ENCODE results near the gene TOR2A.
"Not testable (repeated sequence)": the region's sequence is repeated elsewhere in the genome, so short reads cannot be mapped to it uniquely, and the experiment has no call there.

Gene TOR2A

DNA sequence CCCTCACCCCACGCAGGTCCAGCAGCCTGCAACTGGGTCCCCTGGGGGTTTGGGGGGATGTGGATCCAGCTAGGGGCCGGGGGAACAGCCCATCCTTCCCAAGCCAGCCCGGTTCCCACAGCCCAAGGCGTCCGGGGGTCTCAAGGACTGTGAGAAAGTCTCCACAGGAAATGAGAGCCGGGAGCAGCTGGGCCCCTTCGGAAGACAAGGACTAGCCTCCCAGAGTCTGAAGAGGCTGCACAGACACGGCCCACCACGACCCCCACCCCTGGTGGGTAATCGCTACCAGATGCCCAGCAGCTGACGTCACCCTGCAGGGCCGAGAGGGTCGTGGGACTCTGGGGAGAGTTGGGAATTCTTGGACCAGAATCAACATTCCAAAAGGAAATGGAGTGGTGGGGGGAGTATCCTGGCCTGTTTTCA lies 32.8 kb upstream of the TOR2A start:
- H3K36me3 ChIP-seq (ENCODE audit: control insufficient read depth, insufficient read depth, low read length), result peaks cover 10% of the 10 kb centered on the region
- H3K4me3 ChIP-seq (ENCODE audit: extremely low read depth, insufficient read depth, low read length, poor library complexity, severe bottlenecking), result no peak overlapping the region
- WGBS, 2 experiments (ENCODE audit: insufficient coverage in 2 of 2), result 31 to 48% methylated on average over 6 to 8 of the region's 13 CpGs
- H3K9me3 ChIP-seq (ENCODE audit: control insufficient read depth, low read length), result no peaks in the 10 kb centered on the region
- peaks cover 44% of the 10 kb centered on the region for H3K4me1 ChIP-seq (ENCODE audit: control insufficient read depth, insufficient read depth, low read length, poor library complexity, severe bottlenecking)
- H3K27ac ChIP-seq (ENCODE audit: low read depth, low read length, severe bottlenecking), result peak overlapping the region; percentile 95

DNA sequence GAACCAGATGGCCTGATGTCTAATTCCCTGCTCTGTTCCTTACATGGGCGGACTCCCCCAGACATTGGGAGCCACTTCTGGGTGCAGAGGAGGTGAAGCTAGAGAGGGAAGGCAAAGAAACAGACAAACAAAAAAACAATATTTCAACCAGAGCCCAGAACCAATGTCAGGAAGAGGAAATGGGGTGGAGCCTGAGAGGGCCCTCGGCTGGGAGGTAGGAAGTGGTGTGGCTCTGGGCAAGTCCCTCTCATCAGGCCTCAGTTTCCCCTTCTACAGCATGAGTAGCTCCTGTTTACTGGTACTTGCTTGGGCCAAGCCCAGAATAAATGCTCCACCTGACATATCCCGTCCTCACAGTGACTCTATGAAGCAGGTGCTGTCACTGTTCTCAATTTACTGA lies 32.3 kb upstream of the TOR2A start:
- WGBS, 2 experiments (ENCODE audit: insufficient coverage in 2 of 2), result 100% methylated on average over 1 of the region's 3 CpGs
- Histone ChIP-seq H3K36me3 (ENCODE audit: control insufficient read depth, insufficient read depth, low read length) (peaks cover 10% of the 10 kb centered on the region), H3K4me3 (ENCODE audit: extremely low read depth, insufficient read depth, low read length, poor library complexity, severe bottlenecking) (no peak overlapping the region), H3K9me3 (ENCODE audit: control insufficient read depth, low read length) (no peaks in the 10 kb centered on the region), H3K4me1 (ENCODE audit: control insufficient read depth, insufficient read depth, low read length, poor library complexity, severe bottlenecking) (peaks cover 48% of the 10 kb centered on the region), H3K27ac (ENCODE audit: low read depth, low read length, severe bottlenecking) (peak overlapping the region; percentile 95)

DNA sequence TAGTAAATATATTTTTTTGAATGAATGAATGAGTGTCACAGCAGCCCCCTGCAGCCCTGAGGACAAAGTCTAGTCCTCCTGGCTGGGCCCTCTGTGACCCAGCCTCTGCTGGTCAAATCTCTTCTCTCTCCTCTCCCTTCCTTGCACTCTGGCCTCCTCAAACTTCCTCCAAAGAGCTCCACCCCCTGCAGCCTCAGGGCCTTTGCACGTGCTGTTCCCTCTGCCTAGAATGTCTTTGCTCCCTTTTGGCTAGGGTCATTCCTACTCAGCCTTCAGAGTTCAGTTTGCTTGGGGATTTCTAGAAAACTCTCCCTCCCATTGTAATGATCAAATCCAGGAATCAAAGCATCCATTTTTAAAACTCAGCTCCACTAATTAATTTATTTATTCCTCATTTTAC lies 30.3 kb upstream of the TOR2A start:
- Histone ChIP-seq H3K36me3 (ENCODE audit: control insufficient read depth, insufficient read depth, low read length) (peaks cover 10% of the 10 kb centered on the region), H3K27ac (ENCODE audit: low read depth, low read length, severe bottlenecking) (no peak overlapping the region), H3K4me1 (ENCODE audit: control insufficient read depth, insufficient read depth, low read length, poor library complexity, severe bottlenecking) (peaks cover 56% of the 10 kb centered on the region), H3K4me3 (ENCODE audit: extremely low read depth, insufficient read depth, low read length, poor library complexity, severe bottlenecking) (no peak overlapping the region), H3K9me3 (ENCODE audit: control insufficient read depth, low read length) (no peaks in the 10 kb centered on the region)
- WGBS, 2 experiments (ENCODE audit: insufficient coverage in 2 of 2), result 71 to 83% methylated on average over 1 of the region's 1 CpG

DNA sequence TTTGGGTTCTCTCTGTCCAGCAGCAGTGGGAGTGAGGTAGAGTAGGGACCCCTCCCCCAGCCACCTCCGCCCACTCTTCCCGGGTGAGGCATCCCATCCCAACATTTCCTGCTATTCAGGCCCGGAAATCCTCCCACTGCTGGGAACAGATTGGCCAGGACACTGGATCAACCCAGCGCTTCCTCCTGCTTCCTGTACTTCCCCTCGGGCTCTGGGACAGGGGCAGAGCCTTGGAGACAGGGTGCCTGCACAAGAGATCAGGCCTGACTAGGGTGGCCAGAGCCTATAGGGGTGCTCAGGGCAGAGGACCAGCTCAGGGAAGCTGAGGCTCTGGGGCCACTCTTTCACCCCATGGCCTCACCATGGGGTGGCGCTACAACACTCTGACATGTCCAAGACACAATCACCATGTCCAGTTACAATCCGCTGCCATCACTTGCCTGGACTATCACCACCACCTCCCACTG lies 28.9 kb upstream of the TOR2A start:
- Histone ChIP-seq H3K36me3 (ENCODE audit: control insufficient read depth, insufficient read depth, low read length) (peaks cover 10% of the 10 kb centered on the region), H3K4me3 (ENCODE audit: extremely low read depth, insufficient read depth, low read length, poor library complexity, severe bottlenecking) (no peak overlapping the region), H3K27ac (ENCODE audit: low read depth, low read length, severe bottlenecking) (no peak overlapping the region), H3K9me3 (ENCODE audit: control insufficient read depth, low read length) (no peaks in the 10 kb centered on the region), H3K4me1 (ENCODE audit: control insufficient read depth, insufficient read depth, low read length, poor library complexity, severe bottlenecking) (peaks cover 50% of the 10 kb centered on the region)
- WGBS, 2 experiments (ENCODE audit: insufficient coverage in 2 of 2), result 51 to 53% methylated on average over 6 to 7 of the region's 7 CpGs

DNA sequence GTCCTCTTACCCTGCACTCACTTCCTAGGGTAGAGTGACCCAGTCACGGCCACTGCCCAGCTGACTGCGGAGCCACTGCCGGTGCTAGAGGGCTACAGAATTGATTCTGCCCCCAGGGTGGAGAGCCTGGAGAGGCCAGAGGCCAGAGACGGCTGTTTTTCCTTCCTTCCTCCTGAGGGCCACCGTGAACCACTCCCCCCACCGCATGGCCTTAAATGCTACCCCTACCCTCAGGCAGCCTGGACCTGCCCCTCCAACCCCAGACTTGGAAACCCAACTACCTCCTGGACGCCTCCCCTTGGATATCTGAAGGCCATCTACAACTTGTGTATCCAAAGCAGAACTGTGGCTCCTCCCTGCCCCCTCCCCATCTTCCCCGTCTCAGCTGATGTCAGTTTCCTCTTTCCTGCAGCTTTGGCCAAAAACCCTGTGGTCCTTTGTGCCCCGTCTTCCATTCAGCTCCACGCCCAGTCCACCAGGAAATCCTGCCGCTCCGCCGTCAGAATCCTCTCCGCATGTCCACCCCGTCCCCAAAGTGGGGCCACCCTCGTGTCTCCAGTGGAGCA lies 27.1 kb upstream of the TOR2A start:
- peak overlapping the region; percentile 36 for H3K27ac ChIP-seq (ENCODE audit: low read depth, low read length, severe bottlenecking)
- no peak overlapping the region for H3K4me3 ChIP-seq (ENCODE audit: extremely low read depth, insufficient read depth, low read length, poor library complexity, severe bottlenecking)
- H3K36me3 ChIP-seq (ENCODE audit: control insufficient read depth, insufficient read depth, low read length), result peaks cover 10% of the 10 kb centered on the region
- 47 to 54% methylated on average over 15 to 16 of the region's 16 CpGs for WGBS, 2 experiments (ENCODE audit: insufficient coverage in 2 of 2)
- H3K4me1 ChIP-seq (ENCODE audit: control insufficient read depth, insufficient read depth, low read length, poor library complexity, severe bottlenecking), result peaks cover 40% of the 10 kb centered on the region
- no peaks in the 10 kb centered on the region for H3K9me3 ChIP-seq (ENCODE audit: control insufficient read depth, low read length)

DNA sequence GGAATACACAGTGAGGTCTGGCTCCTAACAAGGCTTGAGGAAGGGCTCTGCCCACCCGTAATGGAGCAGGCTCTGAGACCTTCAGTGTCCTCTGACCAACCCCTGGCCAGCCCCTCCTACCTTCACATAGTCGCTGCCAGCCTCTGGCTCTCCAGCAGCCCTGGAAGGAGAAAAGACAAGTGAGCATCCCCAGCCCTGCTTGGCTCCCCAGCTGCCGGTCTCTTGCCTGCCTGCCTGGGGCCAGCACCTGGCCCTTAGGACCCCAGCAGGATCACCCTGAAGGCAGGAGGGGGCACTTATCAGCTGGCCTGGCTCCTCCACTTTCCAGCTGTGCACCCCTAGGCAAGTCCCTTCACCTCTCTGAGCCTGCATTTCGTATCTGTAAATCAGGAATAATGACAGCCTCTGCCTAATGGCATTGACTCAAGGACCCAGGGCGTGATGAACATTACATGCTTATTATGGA lies 26.4 kb upstream of the TOR2A start:
- Histone ChIP-seq H3K4me3 (ENCODE audit: extremely low read depth, insufficient read depth, low read length, poor library complexity, severe bottlenecking) (no peak overlapping the region), H3K36me3 (ENCODE audit: control insufficient read depth, insufficient read depth, low read length) (peaks cover 6% of the 10 kb centered on the region), H3K4me1 (ENCODE audit: control insufficient read depth, insufficient read depth, low read length, poor library complexity, severe bottlenecking) (peaks cover 36% of the 10 kb centered on the region), H3K27ac (ENCODE audit: low read depth, low read length, severe bottlenecking) (peak overlapping the region; percentile 36), H3K9me3 (ENCODE audit: control insufficient read depth, low read length) (no peaks in the 10 kb centered on the region)
- whole genome bisulfite sequencing, 2 experiments (ENCODE audit: insufficient coverage in 2 of 2), result 68 to 72% methylated on average over 4 of the region's 5 CpGs

DNA sequence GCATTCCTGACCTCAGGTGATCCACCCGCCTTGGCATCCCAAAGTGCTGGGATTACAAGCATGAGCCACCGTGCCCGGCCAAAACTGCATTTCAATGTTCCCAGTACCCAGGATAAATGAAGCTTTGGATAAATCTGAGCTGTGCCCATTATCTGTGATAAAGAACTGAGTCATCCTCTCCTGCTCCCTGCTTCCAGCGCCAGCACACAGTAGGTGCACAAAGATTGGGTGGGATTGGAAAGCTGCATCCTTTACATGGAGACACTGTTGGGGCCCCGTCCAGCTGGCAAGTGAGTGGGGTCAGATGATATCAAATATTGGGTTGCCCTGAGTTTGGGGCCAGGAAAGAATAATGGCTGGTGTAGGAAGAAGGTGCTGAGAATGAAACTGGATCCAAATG lies 26.0 kb upstream of the TOR2A start:
- H3K9me3 ChIP-seq (ENCODE audit: control insufficient read depth, low read length), result no peaks in the 10 kb centered on the region
- H3K36me3 ChIP-seq (ENCODE audit: control insufficient read depth, insufficient read depth, low read length), result peaks cover 4% of the 10 kb centered on the region
- peaks cover 36% of the 10 kb centered on the region for H3K4me1 ChIP-seq (ENCODE audit: control insufficient read depth, insufficient read depth, low read length, poor library complexity, severe bottlenecking)
- H3K4me3 ChIP-seq (ENCODE audit: extremely low read depth, insufficient read depth, low read length, poor library complexity, severe bottlenecking), result no peak overlapping the region
- no peak overlapping the region for H3K27ac ChIP-seq (ENCODE audit: low read depth, low read length, severe bottlenecking)
- 90 to 92% methylated on average over 4 of the region's 5 CpGs for WGBS, 2 experiments (ENCODE audit: insufficient coverage in 2 of 2)

DNA sequence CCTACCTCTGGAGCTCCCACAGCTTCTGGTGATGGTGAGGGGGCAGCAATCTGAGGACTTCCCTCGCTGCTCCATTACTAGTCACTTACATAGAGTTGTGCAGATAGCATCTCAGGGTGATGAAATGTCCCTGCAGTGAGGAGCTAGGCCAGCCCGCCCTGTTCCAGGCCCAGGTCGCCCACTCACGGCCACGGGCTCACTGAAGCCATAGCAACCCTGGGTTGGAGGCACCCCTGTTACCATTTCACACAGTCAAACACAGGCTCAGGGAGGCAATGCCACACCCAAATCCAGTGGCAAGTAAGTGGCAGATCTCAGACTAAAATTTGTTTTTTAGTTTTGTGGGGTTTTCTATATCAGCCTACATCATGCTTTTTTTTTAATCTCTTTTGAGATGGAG lies 23.7 kb upstream of the TOR2A start:
- 76 to 83% methylated on average over 5 of the region's 5 CpGs for WGBS, 2 experiments (ENCODE audit: insufficient coverage in 2 of 2)
- peaks cover 32% of the 10 kb centered on the region for H3K4me1 ChIP-seq (ENCODE audit: control insufficient read depth, insufficient read depth, low read length, poor library complexity, severe bottlenecking)
- H3K36me3 ChIP-seq (ENCODE audit: control insufficient read depth, insufficient read depth, low read length), result no peaks in the 10 kb centered on the region
- no peak overlapping the region for H3K4me3 ChIP-seq (ENCODE audit: extremely low read depth, insufficient read depth, low read length, poor library complexity, severe bottlenecking)
- no peaks in the 10 kb centered on the region for H3K9me3 ChIP-seq (ENCODE audit: control insufficient read depth, low read length)
- H3K27ac ChIP-seq (ENCODE audit: low read depth, low read length, severe bottlenecking), result no peak overlapping the region

DNA sequence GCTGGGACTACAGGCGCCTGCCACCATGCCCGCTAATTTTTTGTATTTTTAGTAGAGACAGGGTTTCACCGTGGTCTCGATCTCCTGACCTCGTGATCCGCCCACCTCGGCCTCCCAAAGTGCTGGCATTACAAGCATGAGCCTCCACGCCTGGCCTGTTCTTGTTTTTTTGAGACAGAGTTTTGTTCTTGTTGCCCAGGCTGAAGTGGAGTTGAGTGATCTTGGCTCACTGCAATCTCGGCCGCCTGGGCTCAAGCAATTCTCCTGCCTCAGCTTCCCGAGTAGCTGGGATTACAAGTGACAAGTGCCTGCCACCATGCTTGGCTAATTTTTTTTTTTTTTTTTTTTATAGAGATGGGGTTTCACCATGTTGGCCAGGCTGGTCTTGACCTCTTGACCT lies 21.7 kb upstream of the TOR2A start:
- H3K4me1 ChIP-seq (ENCODE audit: control insufficient read depth, insufficient read depth, low read length, poor library complexity, severe bottlenecking), result peaks cover 12% of the 10 kb centered on the region

DNA sequence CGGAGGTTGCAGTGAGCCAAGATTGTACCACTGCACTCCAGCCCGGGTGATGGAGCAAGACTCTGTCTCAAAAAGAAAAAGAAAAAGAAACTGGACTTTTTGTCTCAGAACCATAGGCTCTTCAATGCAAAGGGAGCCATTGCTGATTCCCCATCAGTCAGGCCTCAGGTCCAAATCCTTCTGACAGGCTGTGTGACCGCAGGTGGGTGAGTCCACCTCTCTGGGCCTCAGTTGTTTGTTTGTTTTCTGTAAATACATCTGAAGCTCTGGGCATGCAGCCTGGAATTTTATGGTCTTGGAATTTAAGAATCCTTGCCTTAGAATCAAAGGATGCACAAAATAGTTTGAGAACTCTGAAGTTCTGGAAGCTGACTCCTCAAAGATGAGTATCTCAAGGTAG lies 21.1 kb upstream of the TOR2A start:
- H3K9me3 ChIP-seq (ENCODE audit: control insufficient read depth, low read length), result no peaks in the 10 kb centered on the region
- H3K27ac ChIP-seq (ENCODE audit: low read depth, low read length, severe bottlenecking), result no peak overlapping the region
- 94 to 100% methylated on average over 2 to 3 of the region's 3 CpGs for WGBS, 2 experiments (ENCODE audit: insufficient coverage in 2 of 2)
- no peak overlapping the region for H3K4me3 ChIP-seq (ENCODE audit: extremely low read depth, insufficient read depth, low read length, poor library complexity, severe bottlenecking)
- peaks cover 5% of the 10 kb centered on the region for H3K36me3 ChIP-seq (ENCODE audit: control insufficient read depth, insufficient read depth, low read length)
- peaks cover 7% of the 10 kb centered on the region for H3K4me1 ChIP-seq (ENCODE audit: control insufficient read depth, insufficient read depth, low read length, poor library complexity, severe bottlenecking)

More for the DNA sequence above, 21.7 kb upstream of the TOR2A start:
- H3K36me3 ChIP-seq (ENCODE audit: control insufficient read depth, insufficient read depth, low read length); H3K9me3 ChIP-seq (ENCODE audit: control insufficient read depth, low read length); H3K4me3 ChIP-seq (ENCODE audit: extremely low read depth, insufficient read depth, low read length, poor library complexity, severe bottlenecking); H3K27ac ChIP-seq (ENCODE audit: low read depth, low read length, severe bottlenecking): not testable (repeated sequence)
- 83 to 84% methylated on average over 10 of the region's 11 CpGs for WGBS, 2 experiments (ENCODE audit: insufficient coverage in 2 of 2)

Data from mesodermal cell (in vitro differentiated cells).